DOHH2 (cell line): Measurements from ENCODE around the gene PTPRN2.

Source experiments
- EZH2phosphoT487 ChIP-seq: fragments of 200-600 bp; sonication (generic); IDR thresholded peaks from 2 replicates; pipeline ENCODE4 v1.6.1; 2017; ENCODE audit warnings: borderline replicate concordance, mild to moderate bottlenecking, antibody characterized with exemption, low read length, moderate library complexity, mixed read lengths
- TF ChIP-seq, protein P1 (sequence below): fragments of 200-600 bp; sonication (generic); IDR thresholded peaks from one replicate; pipeline ENCODE4 v1.5.1; 2014; ENCODE audit warnings: antibody characterized with exemption, mild to moderate bottlenecking, low read depth, low read length; ENCODE audit not compliant: poor library complexity, severe bottlenecking

DNA sequence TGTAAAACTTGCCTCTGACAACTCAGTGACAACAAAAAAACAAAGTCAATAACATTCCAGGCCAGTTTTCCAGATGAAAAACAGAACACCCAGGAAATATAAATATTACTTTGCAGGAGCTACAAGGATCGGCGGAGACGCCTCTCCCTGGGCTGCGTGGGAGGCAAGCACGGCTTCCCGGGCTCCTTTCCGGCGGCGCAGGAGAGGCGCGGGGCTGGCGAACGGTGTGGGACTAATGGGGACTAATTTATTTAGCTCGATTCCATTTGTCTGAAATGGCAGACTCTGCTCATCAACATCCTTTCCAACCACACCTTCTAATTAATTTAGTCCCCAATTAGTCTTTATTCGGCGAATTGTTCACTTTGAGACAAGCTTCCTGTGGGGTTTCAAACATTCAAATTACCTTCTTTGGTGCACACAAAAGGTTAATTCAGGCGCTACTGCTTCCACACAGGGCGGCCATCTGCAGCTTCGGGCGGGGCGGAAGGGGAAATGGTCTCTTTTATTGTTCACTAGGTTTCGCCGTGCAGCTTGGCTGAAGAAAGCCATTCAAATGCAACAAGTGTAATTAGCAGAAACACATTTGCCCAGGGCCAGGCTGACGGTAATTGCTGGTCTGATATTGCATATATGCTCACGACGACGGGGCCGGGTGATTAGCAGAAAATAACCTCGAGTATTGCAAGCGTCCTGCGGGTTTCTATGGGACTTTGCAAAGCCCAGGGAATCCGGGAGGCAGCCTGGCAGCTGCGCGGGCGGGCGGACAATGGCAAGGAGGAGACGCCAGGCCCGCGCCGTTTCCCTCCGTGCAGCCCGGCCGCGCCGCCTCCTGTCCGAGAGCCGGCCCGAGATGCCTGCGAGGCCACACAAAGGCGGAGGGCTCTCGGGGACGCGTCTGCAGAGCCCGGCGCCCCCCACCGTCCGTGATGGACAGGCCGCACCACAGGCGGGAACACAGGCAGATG, 270.1 kb downstream of the PTPRN2 start:
- TF ChIP-seq, protein P1, sequence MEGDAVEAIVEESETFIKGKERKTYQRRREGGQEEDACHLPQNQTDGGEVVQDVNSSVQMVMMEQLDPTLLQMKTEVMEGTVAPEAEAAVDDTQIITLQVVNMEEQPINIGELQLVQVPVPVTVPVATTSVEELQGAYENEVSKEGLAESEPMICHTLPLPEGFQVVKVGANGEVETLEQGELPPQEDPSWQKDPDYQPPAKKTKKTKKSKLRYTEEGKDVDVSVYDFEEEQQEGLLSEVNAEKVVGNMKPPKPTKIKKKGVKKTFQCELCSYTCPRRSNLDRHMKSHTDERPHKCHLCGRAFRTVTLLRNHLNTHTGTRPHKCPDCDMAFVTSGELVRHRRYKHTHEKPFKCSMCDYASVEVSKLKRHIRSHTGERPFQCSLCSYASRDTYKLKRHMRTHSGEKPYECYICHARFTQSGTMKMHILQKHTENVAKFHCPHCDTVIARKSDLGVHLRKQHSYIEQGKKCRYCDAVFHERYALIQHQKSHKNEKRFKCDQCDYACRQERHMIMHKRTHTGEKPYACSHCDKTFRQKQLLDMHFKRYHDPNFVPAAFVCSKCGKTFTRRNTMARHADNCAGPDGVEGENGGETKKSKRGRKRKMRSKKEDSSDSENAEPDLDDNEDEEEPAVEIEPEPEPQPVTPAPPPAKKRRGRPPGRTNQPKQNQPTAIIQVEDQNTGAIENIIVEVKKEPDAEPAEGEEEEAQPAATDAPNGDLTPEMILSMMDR = no peak
- no peak for TF ChIP-seq EZH2phosphoT487
